Measurements from ENCODE around the gene CAMKMT. TPM values are rescaled to one million over a fixed set of nuclear protein-coding genes. Genes with fewer than 3 reads are reported as not detected.

CAMKMT gene
- total and polyA plus RNA-seq, 9 of the 15 experiments (the other 6 are each of a cell fraction or from before 2014, with no cell fraction given): 1.6 to 15.3 (median 7.4) TPM

GRCh38 chr2:44689516-44689915 lies 327.8 kb downstream of the CAMKMT start (continued):
- TF ChIP-seq PBX2 (CRISPR knock-in tag; IDR thresholded peaks at IDR 0.05; ENCODE audit: low read depth): no peak
- no peak for TF ChIP-seq PBX2 (tag; conservative IDR thresholded peaks at IDR 0.05; ENCODE audit: low read depth)

GRCh38 chr2:44691174-44691785 lies 329.5 kb downstream of the CAMKMT start:
- intact Hi-C loops (cut with micrococcal nuclease): no loop called here

More at GRCh38 chr2:44691174-44691785, 329.5 kb downstream of the CAMKMT start:
- CTCF ChIA-PET (ENCODE audit: low intra/inter-chr PET ratio): no interaction called here
- no peaks in the 10 kb centered on the region for H3K9me3 ChIP-seq (replicated peaks; ENCODE audit: control insufficient read depth, insufficient read depth, low read depth, low read length)
- H2AFZ ChIP-seq (ENCODE audit: low read depth, low read length): no peak overlapping the region
- H3K4me2 ChIP-seq (ENCODE audit: insufficient read depth, low read length): no peak overlapping the region
- no peak overlapping the region for H3K4me3 ChIP-seq
- no peak overlapping the region for H3K9ac ChIP-seq (ENCODE audit: insufficient read depth in 1 of 2, low read depth in 2 of 2, low read length in 2 of 2)
- in situ Hi-C loops (cut with MboI): no loop called here
- H3K4me1 ChIP-seq (replicated peaks in 1 of 2; ENCODE audit: control insufficient read depth in 2 of 2, insufficient read depth in 2 of 2, low read length in 2 of 2): no peaks in the 10 kb centered on the region
- 12% methylated on average over 10 of the region's 10 CpGs for WGBS (ENCODE audit: insufficient coverage, low coverage, missing lambda C conversion rate)
- BruUV-seq (replicated peaks): no TSS peak
- H3K36me3 ChIP-seq (ENCODE audit: control insufficient read depth, insufficient read depth, low read length): no peaks in the 10 kb centered on the region
- H3K79me2 ChIP-seq (ENCODE audit: control insufficient read depth, insufficient read depth, low read length): no peaks in the 10 kb centered on the region
- POLR2A ChIA-PET: no interaction called here
- TF ChIP-seq VEZF1 (CRISPR knock-in tag; IDR thresholded peaks at IDR 0.05) (no peak), IRF2 (CRISPR knock-in tag; IDR thresholded peaks at IDR 0.05) (no peak), ZNF655 (CRISPR knock-in tag; IDR thresholded peaks at IDR 0.05) (no peak), MTA2 (IDR thresholded peaks at IDR 0.05; ENCODE audit: low read depth) (no peak), PHF8 (IDR thresholded peaks at IDR 0.05; ENCODE audit: borderline replicate concordance, low read length) (no peak)
- no peaks in the 10 kb centered on the region for H3K9me1 ChIP-seq (ENCODE audit: control insufficient read depth, insufficient read depth, low read length)
- H3K27me3 ChIP-seq (ENCODE audit: control insufficient read depth in 2 of 2, insufficient read depth in 2 of 2, low read length in 2 of 2): no peaks in the 10 kb centered on the region; a peak in 1 of 5 replicates
- DNase-seq (ENCODE audit: extremely low read depth in 1 of 4, low spot score in 3 of 4) (no peak), FAIRE-seq (no peak), ATAC-seq (no peak)
- H4K20me1 ChIP-seq (replicated peaks; ENCODE audit: control insufficient read depth, insufficient read depth, low read length): no peaks in the 10 kb centered on the region; the same call in 1 of the 2 replicates
- H3K27ac ChIP-seq (ENCODE audit: extremely low read depth, low read depth, low read length): no peak overlapping the region
